Ascending aorta (tissue), 2 donors: ENCODE measurements around the gene NOCT. TPM values are rescaled to one million over a fixed set of nuclear protein-coding genes. Genes with fewer than 3 reads are reported as not detected.

Experiments used
- DNase-seq, 2 donors: peaks; one replicate each; pipeline ENCODE4 v3.0.0-alpha.2; 2019; ENCODE audit warnings: low spot score in 2 of 2
- H3K27ac ChIP-seq, 2 donors: fragments of 200-600 bp; sonication (generic); one replicate each; pipeline ENCODE4 v1.5.1; 2016 to 2017; ENCODE audit warnings: mild to moderate bottlenecking in 1 of 2
- H3K27me3 ChIP-seq: fragments of 200-600 bp; sonication (generic); one replicate; pipeline ENCODE4 v1.5.1; 2017
- H3K36me3 ChIP-seq, 2 donors: fragments of 200-600 bp; sonication (generic); one replicate each; pipeline ENCODE4 v1.5.1; 2016
- H3K4me1 ChIP-seq, 2 donors: fragments of 200-600 bp; sonication (generic); one replicate each; pipeline ENCODE4 v1.5.1; 2016 to 2017; ENCODE audit warnings: mild to moderate bottlenecking in 1 of 2
- H3K4me3 ChIP-seq, 2 donors: fragments of 200-600 bp; sonication (generic); one replicate each; pipeline ENCODE4 v1.5.1; 2016 to 2017; ENCODE audit warnings: mild to moderate bottlenecking in 1 of 2
- H3K9me3 ChIP-seq, 2 donors: fragments of 200-600 bp; sonication (generic); one replicate each; pipeline ENCODE4 v1.5.1; 2016
- intact Hi-C: fragments of 100-400 bp; cut with DNase I; formaldehyde crosslinking; loops from one replicate; pipeline ENCODE4 v1.15.1; 2023
- total RNA-seq: library from RNA; depleted of rRNA; stranded (reverse); fragments of >200 nt; gene quantifications from one replicate; pipeline ENCODE4 v1.1.0, GENCODE V29; 2016
- TF ChIP-seq, protein P1 (sequence below), 3 experiments: fragments of 200-600 bp in 2 of 3; fragments of 450-650 bp in 1 of 3; sonication (generic) in 2 of 3; IDR thresholded peaks; one replicate each; pipeline ENCODE4 v1.5.1; 2016 to 2019; ENCODE audit warnings: antibody characterized with exemption in 3 of 3, mild to moderate bottlenecking in 1 of 3, moderate library complexity in 1 of 3

The NOCT gene
- total RNA-seq, 1 donor from 2014 or later: 9.9 TPM

DNA sequence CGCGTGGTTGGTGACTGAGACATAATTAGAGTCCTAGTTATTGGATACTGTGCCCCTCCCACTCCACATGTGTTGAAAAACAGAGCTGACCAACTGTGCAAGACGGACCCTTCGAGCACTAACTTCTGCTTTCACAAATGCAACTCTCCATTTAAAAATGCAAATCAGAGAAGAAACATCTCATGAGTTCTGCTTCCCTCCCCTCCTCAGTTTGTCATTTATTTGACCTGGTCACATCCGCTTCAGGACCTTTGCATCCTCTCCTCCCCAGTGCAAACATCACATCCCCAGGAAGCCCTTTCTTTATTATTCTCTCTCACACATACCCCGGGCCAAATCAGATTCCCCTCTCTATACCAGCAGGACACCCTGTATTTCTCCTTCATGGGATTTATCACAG, 38.1 kb upstream of the NOCT start:
- TF ChIP-seq, protein P1, sequence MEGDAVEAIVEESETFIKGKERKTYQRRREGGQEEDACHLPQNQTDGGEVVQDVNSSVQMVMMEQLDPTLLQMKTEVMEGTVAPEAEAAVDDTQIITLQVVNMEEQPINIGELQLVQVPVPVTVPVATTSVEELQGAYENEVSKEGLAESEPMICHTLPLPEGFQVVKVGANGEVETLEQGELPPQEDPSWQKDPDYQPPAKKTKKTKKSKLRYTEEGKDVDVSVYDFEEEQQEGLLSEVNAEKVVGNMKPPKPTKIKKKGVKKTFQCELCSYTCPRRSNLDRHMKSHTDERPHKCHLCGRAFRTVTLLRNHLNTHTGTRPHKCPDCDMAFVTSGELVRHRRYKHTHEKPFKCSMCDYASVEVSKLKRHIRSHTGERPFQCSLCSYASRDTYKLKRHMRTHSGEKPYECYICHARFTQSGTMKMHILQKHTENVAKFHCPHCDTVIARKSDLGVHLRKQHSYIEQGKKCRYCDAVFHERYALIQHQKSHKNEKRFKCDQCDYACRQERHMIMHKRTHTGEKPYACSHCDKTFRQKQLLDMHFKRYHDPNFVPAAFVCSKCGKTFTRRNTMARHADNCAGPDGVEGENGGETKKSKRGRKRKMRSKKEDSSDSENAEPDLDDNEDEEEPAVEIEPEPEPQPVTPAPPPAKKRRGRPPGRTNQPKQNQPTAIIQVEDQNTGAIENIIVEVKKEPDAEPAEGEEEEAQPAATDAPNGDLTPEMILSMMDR (IDR thresholded peaks at IDR 0.05): no peak
- no peak for DNase-seq
- intact Hi-C loops: no loop called here
- Histone ChIP-seq H3K27me3 (no peaks in the 10 kb centered on the region), H3K27ac (no peak overlapping the region), H3K9me3 (no peaks in the 10 kb centered on the region), H3K4me1 (no peaks in the 10 kb centered on the region), H3K36me3 (no peaks in the 10 kb centered on the region), H3K4me3 (no peak overlapping the region)

DNA sequence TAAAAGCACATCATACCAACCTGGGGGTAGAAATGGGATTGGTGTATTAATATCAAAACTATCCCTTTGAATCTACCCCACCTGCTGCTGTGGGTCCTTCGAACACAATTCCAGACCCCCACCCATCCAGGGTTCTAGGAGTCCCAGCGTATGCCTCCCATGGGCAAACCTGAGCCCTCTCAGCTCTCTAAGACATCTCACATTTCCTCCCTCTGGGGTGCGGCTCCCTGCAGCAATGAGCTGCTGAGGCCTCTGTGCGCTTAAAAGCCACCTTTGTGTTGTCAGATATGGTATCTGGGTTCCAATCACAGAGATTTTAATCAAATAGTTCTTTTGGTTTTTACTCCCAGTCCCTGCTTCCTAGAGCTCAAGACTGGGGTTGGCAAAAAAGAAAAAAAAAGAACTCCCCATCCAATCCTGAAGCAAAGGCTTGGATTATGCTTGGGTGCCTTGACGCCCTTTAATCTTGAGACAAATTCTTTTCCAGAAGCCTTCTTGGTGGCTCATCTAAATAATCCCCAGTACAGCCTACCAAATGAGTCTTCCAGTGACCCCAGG, 37.5 kb upstream of the NOCT start:
- Histone ChIP-seq H3K9me3 (no peaks in the 10 kb centered on the region), H3K36me3 (no peaks in the 10 kb centered on the region), H3K4me1 (no peaks in the 10 kb centered on the region), H3K27ac (no peak overlapping the region), H3K4me3 (no peak overlapping the region), H3K27me3 (no peaks in the 10 kb centered on the region)
- TF ChIP-seq, protein P1 (IDR thresholded peaks at IDR 0.05): no peak
- intact Hi-C loops: no loop called here
- DNase-seq: no peak

DNA sequence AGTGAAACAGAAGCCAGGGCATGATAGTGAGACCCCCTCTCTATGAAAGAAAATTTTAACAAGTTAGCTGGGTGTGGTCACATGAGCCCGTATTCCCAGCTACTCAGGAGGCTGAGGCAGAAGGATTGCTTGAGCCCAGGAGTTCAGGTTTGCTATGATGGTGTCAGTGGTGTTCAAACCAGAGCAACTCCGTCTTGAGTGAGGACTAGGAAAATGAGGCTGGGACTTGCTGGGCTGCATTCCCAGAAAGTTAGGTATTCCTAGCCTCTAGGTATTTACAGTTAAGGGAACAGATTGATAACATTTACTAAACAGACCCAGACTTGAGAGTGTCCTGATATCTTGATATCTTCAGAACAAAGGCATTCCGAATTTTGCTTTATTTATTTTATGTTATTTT, 37.0 kb upstream of the NOCT start:
- Histone ChIP-seq H3K27me3 (no peaks in the 10 kb centered on the region), H3K4me1 (no peaks in the 10 kb centered on the region), H3K9me3 (no peaks in the 10 kb centered on the region), H3K27ac (no peak overlapping the region), H3K4me3 (no peak overlapping the region), H3K36me3 (no peaks in the 10 kb centered on the region)
- intact Hi-C loops: no loop called here
- TF ChIP-seq, protein P1 (IDR thresholded peaks at IDR 0.05): no peak
- no peak for DNase-seq

GRCh38 chr4:138979742-138980141, 35.8 kb upstream of the NOCT start:
- intact Hi-C loops: no loop called here
- DNase-seq: no peak
- Histone ChIP-seq H3K36me3 (no peaks in the 10 kb centered on the region), H3K4me1 (no peaks in the 10 kb centered on the region), H3K4me3 (no peak overlapping the region), H3K27me3 (no peaks in the 10 kb centered on the region), H3K27ac (no peak overlapping the region), H3K9me3 (no peaks in the 10 kb centered on the region)
- TF ChIP-seq, protein P1 (IDR thresholded peaks at IDR 0.05): no peak

DNA sequence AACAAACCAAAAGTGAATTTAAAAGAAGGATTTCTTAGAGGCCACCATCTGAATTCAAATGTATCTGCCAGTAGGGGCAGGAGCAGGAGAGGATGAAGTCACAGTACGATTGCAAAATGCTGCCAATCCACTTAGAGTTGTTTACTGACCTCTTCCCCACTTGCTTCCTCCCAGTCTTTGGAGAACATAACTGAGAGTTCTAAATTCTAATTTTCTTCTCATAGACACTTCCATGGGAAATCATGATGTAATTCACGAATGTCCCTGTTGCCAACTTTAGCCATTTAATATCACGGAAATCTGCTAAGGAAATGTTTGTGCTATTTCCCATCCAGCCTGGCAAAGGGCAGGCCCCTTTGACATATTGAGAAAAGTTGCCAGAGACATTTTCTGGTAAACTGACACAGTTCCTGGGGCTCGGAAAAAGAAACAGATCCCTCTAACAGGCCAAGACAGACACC, 33.6 kb upstream of the NOCT start:
- H3K4me3 ChIP-seq: no peak overlapping the region
- TF ChIP-seq, protein P1 (IDR thresholded peaks at IDR 0.05): peak in 2 of 3 experiments; percentile 26 to 28
- no peaks in the 10 kb centered on the region for H3K4me1 ChIP-seq
- intact Hi-C loops: no loop called here
- H3K27me3 ChIP-seq: no peaks in the 10 kb centered on the region
- DNase-seq: no peak
- H3K9me3 ChIP-seq: no peaks in the 10 kb centered on the region
- peak overlapping the region; percentile 50 to 58 for H3K27ac ChIP-seq
- no peaks in the 10 kb centered on the region for H3K36me3 ChIP-seq

DNA sequence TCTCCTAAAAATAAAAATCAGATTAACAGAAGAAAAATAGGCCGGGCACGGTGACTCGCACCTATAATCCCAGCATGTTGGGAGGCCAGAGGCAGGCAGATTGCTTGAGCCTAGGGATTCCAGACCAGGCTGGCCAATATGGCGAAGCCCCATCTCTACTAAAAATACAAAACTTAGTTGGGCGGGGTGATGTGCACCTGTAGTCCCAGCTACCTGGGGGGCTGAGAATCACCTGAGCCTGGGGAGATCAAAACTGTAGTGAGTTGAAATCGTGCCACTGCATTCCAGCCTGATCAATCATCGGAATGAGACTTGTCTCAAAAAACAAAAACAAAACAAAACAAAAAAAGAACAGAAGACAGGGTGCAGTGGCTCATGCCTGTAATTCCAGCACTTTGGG, 32.8 kb upstream of the NOCT start:
- Histone ChIP-seq H3K27me3 (no peaks in the 10 kb centered on the region), H3K36me3 (no peaks in the 10 kb centered on the region), H3K4me1 (no peaks in the 10 kb centered on the region), H3K9me3 (no peaks in the 10 kb centered on the region), H3K27ac (peak overlapping the region; percentile 50 to 58), H3K4me3 (no peak overlapping the region)
- no peak for DNase-seq
- TF ChIP-seq, protein P1 (IDR thresholded peaks at IDR 0.05): no peak
- intact Hi-C loops: no loop called here
